NCI-H774 (cell line): ENCODE data around the gene COL6A1.

Experiments used
- DNase-seq: peaks from one replicate; lab custom pipeline; 2025; lab: John Stamatoyannopoulos, UW

The COL6A1 gene

DNA sequence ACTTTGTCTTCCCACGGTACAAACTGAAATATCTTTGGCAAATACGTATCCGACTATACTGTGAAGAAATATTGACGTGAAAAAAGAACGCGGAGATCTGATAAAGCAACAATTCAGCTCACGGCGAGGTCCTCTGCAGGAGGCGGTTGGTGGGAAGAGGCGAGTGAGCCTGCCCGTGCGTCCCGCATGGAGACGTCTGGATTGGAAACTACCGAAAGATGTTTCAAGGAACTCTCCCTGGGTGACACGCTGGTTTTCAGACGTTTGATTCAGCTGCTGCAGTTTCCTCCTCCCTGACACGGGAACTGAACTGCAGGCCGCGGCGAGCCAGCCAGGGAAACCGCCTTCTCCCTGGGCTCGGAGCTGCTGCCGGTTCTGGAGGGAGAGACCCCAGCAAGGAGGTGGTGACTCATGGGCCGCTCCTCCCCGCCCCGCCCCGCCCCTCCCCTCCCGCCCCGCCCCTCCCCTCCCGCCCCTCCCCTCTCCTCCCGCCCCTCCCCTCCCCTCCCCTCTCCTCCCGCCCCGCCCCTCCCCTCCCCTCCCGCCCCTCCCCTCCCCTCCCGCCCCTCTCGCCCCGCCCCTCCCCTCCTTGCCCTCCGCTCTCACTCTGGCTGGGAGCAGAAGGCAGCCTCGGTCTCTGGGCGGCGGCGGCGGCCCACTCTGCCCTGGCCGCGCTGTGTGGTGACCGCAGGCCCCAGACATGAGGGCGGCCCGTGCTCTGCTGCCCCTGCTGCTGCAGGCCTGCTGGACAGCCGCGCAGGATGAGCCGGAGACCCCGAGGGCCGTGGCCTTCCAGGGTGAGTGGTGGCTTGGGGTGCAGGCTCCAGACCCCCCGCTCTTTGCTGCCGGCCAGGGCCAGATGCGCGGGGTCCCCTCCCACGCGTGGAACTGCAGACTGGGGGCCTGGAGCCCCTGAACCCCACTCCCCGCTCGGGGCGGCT lies at the start of gene COL6A1:
COL6A1 (plus strand) TSS at position 620 of the 941 bp plus-strand sequence; CDS start at position 701, 81 bp downstream.
- no peak for DNase-seq

GRCh38 chr21:45932922-45933502 lies 48.6 kb upstream of the COL6A1 start:
- DNase-seq: no peak

- no peak for DNase-seq
Observed at GRCh38 chr21:45934085-45934484, 47.5 kb upstream of the COL6A1 start.

GRCh38 chr21:45934554-45934953 lies 47.0 kb upstream of the COL6A1 start:
- DNase-seq: no peak

- DNase-seq: no peak
Observed at GRCh38 chr21:45935628-45936027, 45.9 kb upstream of the COL6A1 start.

DNA sequence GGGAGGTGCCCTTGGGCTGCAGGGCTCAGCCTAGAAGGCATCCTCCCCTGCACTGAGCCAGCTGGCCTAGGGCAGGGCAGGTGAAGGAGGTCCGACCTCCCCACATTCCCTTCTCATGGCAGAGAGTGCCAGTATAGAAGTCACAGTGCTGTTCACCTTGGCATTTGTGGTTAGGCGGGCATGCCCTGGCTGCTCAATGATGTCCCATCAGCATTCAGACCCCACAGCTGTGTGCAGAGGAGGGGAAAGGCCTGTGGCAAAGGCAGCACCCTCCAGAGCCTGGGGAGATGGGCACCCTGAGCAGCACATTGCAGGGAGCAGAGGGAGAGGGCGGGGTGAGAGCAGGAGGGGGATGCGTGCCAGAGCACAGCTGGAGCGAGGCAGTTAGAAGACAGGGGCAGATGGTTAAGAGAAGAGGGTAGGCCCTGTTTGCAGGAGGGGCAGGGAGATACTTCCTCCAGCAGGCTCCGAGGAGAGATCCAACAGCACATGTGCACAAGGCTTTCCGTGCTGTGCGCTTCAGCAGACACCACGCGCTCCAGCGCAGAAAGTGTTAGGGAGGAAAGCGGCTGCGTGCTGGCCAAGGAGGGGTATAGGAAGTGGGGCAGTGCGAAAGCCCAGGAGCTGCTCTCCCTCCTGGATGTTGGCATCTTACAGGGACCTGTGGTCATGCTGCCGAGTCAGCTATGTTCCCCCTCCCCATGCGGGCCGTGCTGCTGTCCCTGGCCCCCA lies 43.7 kb upstream of the COL6A1 start:
- no peak for DNase-seq

DNA sequence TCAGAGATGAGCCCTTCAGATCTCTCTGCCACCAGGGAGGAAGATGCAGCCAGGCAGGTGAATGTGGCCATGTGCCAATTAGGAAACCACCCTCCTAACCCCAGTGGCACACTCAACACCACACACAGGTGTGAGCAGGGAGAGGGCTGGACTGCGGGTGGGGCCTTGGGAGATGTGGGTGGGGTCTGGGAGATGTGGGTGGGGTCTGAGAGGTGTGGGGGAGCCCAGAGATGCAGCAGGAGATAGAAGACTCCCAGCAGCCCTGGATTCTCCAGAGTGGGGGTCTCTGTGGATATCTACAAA lies 43.2 kb upstream of the COL6A1 start:
- no peak for DNase-seq

DNA sequence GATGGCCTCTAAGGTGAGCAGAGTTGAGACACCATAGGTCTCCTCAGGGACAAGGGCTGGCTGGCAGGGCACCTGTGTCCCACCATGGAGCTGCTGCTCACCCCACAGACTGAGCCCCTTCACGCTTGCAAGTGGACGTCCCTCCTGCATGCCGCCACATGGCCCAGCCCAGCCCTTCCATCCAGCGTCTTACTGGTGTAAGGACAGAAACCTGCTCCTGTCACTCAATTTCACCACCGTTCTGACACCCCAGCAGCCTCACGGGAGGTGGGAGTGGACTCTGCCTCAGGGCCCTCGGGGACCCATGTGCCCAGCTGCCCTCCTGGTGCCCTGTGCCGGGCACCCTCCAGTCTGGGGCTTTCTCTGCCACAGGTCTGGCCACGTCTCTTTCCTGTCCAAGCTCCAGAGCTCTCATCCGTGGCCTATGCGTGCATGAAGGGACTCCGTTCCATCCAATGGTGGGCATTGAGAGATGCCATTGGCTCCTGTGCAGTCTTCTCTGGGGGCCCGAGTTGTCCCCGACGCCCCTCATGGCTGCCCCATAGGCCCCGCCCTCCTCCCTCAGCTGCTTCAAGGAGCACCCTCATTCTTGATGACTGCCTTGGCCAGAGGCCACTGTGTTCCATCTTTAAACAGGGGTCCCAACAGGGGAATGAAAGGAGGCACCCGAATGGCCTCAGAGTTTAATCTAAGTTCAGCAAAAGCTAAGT lies 42.6 kb upstream of the COL6A1 start:
- no peak for DNase-seq

DNA sequence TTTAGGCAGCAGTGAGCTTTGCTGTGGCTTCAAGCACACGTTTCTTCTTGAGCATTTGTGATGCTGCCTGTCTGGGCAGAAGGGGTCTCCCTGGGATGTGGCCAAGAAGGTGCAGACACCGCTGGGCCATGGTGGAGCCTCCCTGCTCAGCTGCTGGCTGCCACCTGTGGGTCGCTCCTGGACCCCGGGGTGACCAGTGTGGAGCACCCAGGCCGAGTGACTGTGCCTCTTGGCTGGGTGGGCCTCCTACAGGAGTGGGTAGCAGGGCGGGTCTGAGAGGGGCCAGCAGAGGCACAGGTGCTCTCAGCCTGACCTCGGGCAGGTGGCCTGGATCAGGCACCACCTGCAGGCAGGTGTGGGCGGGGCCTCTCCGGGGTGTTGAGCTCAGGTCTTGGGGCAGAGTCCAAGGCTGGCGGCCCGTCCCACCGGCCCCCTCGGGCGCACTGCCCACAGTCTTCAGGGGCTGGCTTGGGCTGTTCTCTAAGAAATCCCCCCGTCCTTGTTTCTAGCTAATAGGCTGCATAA lies 42.0 kb upstream of the COL6A1 start:
- no peak for DNase-seq

DNA sequence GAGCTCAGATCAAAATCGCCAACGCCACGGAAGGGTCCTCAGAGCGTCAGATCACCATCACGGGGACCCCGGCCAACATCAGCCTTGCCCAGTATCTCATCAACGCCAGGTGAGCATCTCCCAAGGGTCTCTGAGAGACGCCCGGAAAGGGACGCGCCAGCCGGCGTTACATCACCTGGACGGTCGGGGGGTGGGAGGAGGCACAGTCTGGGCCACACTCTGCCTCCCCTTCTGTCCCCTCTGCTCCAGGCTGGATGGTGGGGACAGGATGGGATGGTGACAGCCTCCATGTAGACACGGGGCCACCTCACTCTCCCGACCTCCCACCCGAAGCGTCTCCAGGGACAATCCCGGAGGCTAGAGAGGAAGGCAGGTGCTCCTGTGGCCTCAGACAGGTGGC lies 41.5 kb upstream of the COL6A1 start:
- DNase-seq: no peak

GRCh38 chr21:45940621-45941337 lies 40.8 kb upstream of the COL6A1 start:
- DNase-seq: no peak

DNA sequence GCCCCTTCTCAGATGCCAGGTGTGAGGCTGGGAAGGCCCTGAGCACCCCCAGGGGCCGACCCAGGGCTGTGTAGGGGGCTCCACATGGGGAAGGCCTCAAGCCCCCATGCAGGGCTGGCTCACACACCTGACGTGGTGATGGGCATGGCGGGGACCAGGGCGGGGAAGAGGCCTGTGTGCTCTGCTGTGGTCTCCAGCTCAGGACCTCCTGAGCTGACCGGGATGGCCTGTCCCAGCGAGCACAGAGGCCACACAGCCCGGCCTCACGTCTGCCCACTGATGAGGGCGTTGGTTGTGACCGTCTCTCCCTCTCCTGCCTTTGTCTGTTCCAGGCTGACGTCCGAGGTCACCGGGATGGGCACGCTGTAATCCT lies 40.2 kb upstream of the COL6A1 start:
- no peak for DNase-seq

DNA sequence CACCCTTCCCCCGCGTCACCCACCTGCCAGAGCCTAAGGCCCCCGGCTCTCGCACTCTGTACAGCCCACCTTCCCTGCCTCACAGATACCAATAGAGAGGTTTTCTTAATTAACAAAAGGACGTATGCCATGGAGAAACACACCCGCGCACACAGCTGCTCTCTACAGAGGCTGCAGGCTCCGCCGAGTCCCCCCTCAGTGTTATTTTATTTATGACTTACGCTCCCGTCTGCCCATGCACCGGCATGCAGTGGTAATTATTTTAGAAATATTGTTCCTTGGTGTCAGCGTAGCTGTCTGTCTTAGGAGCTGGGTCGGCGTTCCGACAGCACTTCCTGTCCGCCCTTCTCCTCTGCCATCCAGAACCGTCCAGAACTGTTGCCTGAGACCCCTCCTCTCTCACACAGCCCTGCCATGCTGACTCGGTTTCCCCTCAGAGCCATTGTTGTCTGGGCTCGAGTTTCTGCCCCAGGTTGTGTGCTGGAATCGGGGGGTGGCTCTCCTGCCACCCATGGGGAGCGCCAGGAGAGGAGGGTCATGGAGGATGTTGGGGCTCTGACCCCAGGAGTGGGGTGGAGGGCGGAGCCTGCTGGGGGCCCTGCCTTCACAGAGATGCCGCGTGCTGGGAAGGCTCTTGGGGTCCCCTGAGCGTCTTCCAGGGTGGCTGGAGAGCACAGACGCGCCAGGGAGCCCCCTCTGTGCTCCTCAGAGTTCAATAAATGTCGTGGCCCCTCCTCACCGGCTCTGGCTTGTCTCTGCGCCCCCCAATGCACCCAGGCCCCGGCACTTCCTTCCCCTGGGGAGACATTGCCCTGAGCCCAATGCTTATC lies 39.6 kb upstream of the COL6A1 start:
- DNase-seq: no peak

- no peak for DNase-seq
Observed at GRCh38 chr21:45942755-45943629, 38.6 kb upstream of the COL6A1 start.

DNA sequence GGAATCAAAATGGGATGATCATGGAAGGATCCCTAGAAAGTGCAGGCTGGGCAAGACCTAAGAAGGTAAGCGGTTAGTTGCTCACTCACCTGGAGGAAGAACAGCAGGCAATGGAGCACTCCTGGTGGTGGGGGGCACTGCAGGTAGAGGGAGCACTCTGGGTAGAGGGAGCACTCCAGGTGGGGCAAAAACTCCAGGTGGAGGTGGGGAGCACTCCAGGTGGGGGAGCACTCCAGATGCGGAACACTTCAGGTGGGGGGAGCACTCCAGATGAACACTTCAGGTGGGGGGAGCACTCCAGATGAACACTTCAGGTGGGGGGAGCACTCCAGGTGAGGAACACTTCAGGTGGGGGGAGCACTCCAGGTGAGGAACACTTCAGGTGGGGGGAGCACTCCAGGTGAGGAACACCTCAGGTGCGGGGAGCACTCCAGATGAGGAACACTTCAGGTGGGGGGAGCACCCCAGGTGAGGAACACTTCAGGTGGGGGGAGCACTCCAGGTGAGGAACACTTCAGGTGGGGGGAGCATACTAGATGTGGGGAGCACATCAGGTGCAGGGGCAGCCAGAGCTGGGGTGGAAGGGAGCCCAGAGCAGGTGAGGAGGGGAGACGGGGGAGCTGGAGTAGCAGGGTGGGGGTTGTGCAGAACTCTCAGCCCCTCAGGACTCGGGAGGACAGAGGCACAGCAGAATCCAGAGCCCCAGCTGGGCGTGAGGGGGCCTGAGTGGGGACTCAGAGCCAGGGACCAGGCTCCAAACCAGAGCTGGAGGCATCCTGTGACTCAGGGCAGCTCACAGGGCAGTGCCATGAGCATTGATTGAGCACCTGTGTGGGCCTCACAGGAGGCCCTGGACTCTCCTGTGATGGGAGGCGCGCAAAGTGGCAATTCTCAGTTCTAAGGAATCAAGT lies 37.7 kb upstream of the COL6A1 start:
- no peak for DNase-seq

GRCh38 chr21:45944601-45945000 lies 37.0 kb upstream of the COL6A1 start:
- DNase-seq: no peak

DNA sequence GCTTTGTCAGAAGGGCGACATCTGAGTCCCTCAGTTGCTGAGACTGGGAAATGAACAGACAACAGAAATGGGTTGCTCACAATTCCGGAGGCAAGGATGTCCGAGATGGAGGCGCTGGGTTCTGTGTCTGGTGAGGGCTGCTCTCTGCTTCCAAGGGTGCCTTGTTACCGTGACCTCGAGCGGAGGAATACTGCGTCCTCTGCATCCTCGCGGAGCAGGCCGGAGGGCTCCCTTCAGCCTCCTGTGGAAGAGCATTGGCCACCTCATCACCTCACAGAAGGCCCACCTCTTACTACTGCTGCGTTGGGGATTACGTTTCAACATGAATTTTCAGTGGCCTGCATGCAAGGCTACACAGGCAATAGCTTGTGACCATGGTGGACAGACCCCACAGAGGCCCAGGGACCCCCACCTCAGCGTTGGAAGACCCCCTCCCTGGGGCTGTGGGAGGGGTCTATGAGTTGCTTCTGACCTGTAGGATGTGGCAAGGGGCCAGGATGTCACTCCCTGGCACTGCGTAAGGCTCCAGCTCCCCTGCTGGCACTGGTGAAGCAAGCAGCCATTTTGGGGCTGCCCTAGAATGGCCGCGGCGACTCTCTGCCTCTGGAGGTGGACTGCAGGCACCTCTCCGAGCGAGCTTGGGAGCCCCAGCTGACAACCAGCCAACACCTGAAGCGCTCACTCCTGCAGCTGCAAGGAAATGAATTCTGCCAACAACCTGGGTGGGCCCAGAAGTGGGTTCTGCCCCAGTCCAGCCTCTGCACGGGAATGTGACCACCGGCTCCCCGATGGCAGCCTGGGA lies 36.3 kb upstream of the COL6A1 start:
- no peak for DNase-seq

DNA sequence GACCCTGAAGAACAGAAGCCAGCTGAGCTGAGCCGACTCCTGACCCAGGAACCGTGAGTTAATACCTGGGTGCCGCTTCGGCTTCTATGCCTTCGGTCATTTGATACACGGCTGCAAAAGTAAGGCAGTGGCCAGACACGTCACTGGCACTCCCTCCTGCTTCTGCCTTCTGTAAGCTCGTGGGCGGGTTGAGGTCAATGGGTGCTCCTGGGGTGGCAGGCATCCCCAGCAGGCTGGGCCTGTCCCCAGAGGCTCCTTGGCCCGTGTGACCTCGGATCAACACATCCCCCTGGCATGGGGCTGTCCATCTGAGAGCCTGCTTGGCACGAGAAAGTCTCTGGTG lies 35.7 kb upstream of the COL6A1 start:
- DNase-seq: no peak
